ENCODE data around the gene SAMD4A.

DNA sequence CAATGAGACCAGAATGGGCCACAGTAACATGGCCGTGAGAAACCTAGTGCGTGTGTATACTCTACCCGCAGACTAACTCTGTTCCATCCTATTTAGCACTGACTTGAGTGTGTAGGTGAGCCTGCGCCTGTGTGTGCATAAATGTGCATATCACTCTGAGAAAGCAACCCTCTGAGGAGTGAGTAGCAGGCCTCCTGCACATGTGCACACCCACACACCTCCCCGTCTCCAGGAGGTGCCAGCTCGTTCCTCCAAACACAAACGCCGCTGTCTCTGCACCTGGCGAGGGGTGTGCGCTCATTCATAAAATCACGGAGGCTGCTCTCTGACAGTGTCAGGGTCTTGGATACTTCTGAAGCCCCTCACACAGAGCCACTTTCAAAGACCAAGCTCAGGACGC is 196.8 kb downstream of the SAMD4A start:
- TF ChIP-seq, protein P1, sequence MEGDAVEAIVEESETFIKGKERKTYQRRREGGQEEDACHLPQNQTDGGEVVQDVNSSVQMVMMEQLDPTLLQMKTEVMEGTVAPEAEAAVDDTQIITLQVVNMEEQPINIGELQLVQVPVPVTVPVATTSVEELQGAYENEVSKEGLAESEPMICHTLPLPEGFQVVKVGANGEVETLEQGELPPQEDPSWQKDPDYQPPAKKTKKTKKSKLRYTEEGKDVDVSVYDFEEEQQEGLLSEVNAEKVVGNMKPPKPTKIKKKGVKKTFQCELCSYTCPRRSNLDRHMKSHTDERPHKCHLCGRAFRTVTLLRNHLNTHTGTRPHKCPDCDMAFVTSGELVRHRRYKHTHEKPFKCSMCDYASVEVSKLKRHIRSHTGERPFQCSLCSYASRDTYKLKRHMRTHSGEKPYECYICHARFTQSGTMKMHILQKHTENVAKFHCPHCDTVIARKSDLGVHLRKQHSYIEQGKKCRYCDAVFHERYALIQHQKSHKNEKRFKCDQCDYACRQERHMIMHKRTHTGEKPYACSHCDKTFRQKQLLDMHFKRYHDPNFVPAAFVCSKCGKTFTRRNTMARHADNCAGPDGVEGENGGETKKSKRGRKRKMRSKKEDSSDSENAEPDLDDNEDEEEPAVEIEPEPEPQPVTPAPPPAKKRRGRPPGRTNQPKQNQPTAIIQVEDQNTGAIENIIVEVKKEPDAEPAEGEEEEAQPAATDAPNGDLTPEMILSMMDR (IDR thresholded peaks at IDR 0.05) = no peak
- no peak for TF ChIP-seq EP300 (IDR thresholded peaks at IDR 0.05)

Measured in tibial nerve (tissue), 4 donors.